Choroid plexus epithelial cell (primary cell): ENCODE data around the gene HRH2.

Experiments
- DNase-seq: peaks from one replicate; pipeline ENCODE4 v3.0.0-alpha.2; 2010; ENCODE audit warnings: low read depth
- H3K4me3 ChIP-seq: 2 replicates; pipeline ENCODE4 v1.5.1; 2011; ENCODE audit warnings: low read depth, mild to moderate bottlenecking, control low read depth, low read length, moderate library complexity
- TF ChIP-seq, protein P1 (sequence below): conservative IDR thresholded peaks from 2 replicates; pipeline ENCODE4 v1.5.1; 2011; ENCODE audit warnings: low read depth, mild to moderate bottlenecking, control low read depth, inconsistent platforms, low read length, moderate library complexity

HRH2 gene

DNA sequence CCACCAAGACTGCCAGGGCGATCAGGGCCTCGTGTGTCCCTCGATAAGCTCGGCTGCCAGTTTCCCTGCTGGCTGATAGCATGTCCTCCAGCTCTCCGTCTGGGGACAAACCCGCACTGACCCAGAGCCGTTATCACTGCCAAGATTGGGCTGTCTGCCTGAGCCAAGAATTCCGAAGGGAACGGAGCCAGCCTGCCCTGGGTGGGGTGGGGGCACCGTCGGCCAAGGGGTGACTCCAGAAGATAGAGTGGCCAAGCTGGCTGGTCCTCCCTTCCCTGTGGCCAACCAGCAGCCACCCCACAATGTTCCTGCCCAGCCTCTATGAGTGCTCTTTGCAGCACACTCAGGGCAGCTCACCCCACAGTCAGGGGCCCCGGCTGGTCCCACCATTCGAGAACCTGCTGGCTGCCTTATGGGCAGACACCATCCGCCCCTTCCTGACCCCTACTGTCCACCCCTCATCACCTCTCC lies 29.4 kb downstream of the HRH2 start:
- no peak for DNase-seq
- no peak overlapping the region for H3K4me3 ChIP-seq
- TF ChIP-seq, protein P1, sequence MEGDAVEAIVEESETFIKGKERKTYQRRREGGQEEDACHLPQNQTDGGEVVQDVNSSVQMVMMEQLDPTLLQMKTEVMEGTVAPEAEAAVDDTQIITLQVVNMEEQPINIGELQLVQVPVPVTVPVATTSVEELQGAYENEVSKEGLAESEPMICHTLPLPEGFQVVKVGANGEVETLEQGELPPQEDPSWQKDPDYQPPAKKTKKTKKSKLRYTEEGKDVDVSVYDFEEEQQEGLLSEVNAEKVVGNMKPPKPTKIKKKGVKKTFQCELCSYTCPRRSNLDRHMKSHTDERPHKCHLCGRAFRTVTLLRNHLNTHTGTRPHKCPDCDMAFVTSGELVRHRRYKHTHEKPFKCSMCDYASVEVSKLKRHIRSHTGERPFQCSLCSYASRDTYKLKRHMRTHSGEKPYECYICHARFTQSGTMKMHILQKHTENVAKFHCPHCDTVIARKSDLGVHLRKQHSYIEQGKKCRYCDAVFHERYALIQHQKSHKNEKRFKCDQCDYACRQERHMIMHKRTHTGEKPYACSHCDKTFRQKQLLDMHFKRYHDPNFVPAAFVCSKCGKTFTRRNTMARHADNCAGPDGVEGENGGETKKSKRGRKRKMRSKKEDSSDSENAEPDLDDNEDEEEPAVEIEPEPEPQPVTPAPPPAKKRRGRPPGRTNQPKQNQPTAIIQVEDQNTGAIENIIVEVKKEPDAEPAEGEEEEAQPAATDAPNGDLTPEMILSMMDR = no peak

DNA sequence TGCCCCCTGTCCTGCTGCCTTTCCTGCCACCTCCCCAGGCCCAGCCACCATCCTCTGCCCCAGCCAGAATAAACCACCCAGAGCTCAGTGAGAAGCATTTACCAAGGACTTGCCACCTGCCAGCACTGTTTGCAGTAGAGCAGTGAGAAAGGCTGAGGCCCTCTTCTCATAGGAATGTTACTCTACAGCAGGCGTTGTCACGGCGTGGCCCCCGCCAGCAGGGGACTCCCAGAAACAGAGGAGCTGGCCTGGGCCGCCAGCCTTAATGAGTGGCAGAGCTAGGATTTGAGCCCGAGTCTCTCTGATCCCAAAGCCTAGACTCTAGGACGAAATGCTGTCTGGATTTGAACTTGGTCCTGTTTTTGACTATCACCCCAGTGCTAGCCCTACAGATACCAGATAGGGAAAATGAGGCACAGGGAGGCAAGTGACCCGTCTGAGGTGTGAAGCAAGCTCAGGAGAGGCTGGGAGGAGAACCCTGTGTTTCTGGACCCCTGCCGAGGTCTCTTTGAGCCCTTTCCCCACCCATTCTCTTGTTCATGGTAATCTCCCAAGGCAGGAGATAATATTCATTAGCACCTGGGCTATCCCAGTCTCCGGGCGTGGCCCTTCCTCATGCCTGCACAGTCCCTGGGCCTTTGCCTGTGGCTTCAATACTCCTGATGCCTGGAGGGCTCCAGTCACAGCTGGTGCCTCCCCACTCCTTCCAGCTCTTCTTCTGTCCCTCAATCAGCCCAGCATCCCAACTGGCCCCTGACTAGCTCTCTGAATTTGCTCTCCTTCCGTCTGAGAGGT lies 30.7 kb downstream of the HRH2 start:
- no peak for DNase-seq

DNA sequence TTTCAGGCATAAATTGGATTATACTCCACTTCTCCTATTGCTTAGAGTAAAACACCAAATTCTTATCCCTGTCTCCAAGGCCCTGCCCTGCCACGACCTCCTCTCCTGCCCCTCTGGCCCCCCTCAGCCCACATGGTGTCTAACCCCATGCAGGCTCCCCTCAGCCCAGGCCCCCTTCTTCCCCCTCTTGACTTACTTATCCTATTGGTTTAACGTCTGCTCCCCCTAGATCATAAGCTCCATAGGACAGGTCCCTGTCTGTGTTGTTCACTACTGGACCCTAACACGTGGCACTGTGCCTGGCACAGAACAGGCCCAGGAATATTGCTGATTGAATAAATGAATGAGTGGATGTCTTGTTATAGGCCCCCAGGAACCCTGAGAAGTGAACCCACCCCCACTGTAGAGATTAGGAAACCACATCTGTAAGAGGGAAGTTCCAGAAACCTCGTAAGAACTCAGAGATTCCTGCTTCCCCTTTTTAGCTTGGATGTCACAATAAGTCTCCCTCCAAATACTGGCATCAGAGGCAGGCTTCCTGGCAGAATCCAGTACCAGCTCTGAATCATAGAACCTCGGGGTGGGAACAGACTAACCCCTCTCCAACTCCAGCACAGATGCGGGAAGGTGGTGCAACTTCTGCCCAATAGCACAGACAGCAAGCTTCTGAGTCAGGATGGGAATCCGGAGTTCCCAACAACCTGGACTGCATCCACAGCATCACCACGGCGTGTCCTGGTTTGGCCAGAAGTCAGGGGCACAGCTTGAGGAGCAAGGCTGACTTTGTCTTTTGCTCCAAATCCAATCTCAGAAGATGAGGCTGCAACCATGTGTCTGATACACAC lies 31.5 kb downstream of the HRH2 start:
- TF ChIP-seq, protein P1 = no peak
- H3K4me3 ChIP-seq = no peak overlapping the region
- no peak for DNase-seq

More for the DNA sequence above, 30.7 kb downstream of the HRH2 start:
- no peak overlapping the region for H3K4me3 ChIP-seq
- TF ChIP-seq, protein P1 = no peak

DNA sequence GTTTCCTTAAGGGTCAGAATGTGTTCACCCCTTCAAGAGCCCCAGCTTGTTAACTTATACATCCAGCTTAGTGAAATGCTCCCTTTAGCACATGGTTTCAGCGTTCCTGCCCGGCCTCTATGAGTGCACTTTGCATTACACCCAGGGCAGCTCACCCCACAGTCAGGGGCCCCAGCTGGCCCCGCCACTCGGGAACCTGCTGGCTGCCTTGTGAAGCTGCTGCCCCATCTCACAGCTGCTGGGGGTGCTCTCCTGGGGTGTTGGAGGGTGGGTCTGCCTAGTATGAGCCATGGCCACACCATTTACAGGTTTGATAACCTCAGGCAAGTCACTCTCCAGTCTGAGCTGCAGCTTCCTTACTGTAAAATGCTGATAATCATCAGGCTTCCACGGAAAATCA lies 32.2 kb downstream of the HRH2 start:
- TF ChIP-seq, protein P1 = no peak
- no peak for DNase-seq
- no peak overlapping the region for H3K4me3 ChIP-seq

DNA sequence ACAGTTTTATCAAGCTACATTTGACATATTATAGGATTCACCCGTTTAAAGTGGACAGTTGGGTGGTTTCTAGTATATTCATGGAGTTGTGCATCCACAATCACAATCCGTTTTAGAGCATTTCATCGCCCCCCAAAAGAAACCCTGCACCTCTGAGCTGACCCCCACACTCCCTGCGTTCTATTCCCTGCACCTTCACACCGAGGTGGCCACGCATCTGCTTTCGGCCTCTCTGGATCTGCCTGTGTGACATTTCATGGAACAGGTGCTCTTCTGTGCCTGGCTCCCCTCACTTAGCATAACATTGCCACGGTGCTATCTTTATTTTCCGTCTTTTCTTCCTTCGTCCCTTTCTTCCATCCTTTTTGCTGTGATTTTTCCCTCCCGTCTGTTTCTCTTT lies 32.7 kb downstream of the HRH2 start:
- TF ChIP-seq, protein P1 = no peak
- DNase-seq = no peak
- no peak overlapping the region for H3K4me3 ChIP-seq

DNA sequence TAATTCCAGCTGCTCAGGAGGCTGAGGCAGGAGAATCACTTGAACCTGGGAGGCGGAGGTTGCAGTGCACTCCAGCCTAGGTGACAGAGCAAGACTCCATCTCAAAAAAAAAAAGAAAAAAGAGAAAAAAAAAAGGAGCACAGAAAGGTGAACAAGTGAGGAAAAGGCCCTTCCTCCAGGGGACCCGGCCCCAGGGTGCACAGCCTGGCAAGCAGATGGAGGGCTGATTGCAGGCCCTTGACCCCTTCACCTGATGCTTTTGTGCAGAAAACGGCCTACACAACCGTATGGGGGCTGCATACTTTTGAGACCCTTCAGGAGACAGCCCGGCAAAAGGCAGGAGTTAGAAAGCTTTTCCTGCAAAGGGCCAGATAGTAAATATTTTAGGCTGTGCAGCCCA lies 33.9 kb downstream of the HRH2 start:
- no peak overlapping the region for H3K4me3 ChIP-seq
- TF ChIP-seq, protein P1 = no peak
- no peak for DNase-seq
